Psoas muscle (tissue), 8 donors: ENCODE results near the gene ATOH8. TPM values are rescaled to one million over a fixed set of nuclear protein-coding genes. Genes with fewer than 3 reads are reported as not detected.

Experiments used
- ATAC-seq, 4 donors: fragments of 200-7000 bp; cut with Tn5 transposase; one replicate each; pipeline ENCODE4 v1.9.1; 2020; ENCODE audit warnings: moderate library complexity in 3 of 4, mild to moderate bottlenecking in 2 of 4
- DNase-seq, 2 donors: peaks; one replicate each; pipeline ENCODE4 v3.0.0-alpha.2; 2020
- H3K27ac ChIP-seq: fragments of 200-600 bp; one replicate; pipeline ENCODE4 v1.8.0; 2022
- H3K27me3 ChIP-seq, 3 donors: fragments of 200-600 bp in 1 of 3; one replicate each; pipeline versions ENCODE4 v1.6.1 to v1.8.0; 2013 to 2022; ENCODE audit warnings: low read length in 2 of 3, mild to moderate bottlenecking in 2 of 3, moderate library complexity in 1 of 3; ENCODE audit not compliant: insufficient read depth in 3 of 3
- H3K36me3 ChIP-seq, 2 donors: fragments of 200-600 bp in 1 of 2; one replicate each; pipeline versions ENCODE4 v1.6.1 to v1.8.0; 2013 to 2022; ENCODE audit warnings: low read depth in 1 of 2, mild to moderate bottlenecking in 1 of 2, moderate library complexity in 1 of 2; ENCODE audit not compliant: insufficient read depth in 1 of 2
- H3K4me1 ChIP-seq: fragments of 200-600 bp; one replicate; pipeline ENCODE4 v1.8.0; 2022
- H3K4me3 ChIP-seq: fragments of 200-600 bp; one replicate; pipeline ENCODE4 v1.8.0; 2022; ENCODE audit warnings: mild to moderate bottlenecking
- H3K9me3 ChIP-seq: fragments of 200-600 bp; one replicate; pipeline ENCODE4 v1.8.0; 2022
- WGBS, 3 donors: extraction: QIAGEN DNeasy Blood & Tissue Kit; methylation state at CpG; one replicate each; pipeline versions ENCODE4 v1.1.6 to v1.1.7; 2013; 5-methylcytosine and 5-hydroxymethylcytosine counted together
- intact Hi-C, 2 donors: fragments of 100-400 bp; cut with DNase I; formaldehyde crosslinking; loops; one replicate each; pipeline versions ENCODE4 v1.11.0 to v1.14.2; 2022
- polyA plus RNA-seq, 3 donors: library from polyadenylated mRNA; stranded (reverse); fragments of 200-250 nt; gene quantifications; one replicate each; pipeline ENCODE4 v1.2.3, GENCODE V29; 2013
- total RNA-seq, 4 donors: library from RNA; stranded (reverse); fragmentation: NEBNext Ultra II Directional in 2 of 4; extraction: Animal tissue kit (Norgen Biotek cat#: 25700) in 2 of 4; gene quantifications; one replicate each; pipeline versions ENCODE4 v1.2.1 to v1.2.4, GENCODE V29; 2021 to 2023
- TF ChIP-seq, protein P1 (sequence below): fragments of 200-600 bp; IDR thresholded peaks from one replicate; pipeline ENCODE4 v1.8.0; 2022; ENCODE audit warnings: antibody characterized with exemption
- donor health status: healthy with polysubstance abuse.
- donor health status: DM: no; HTN: no; CAD: no; lungs with moderate emphysema.
- donor health status: Bipolar disorder and iron deficiency.
- donor health status: healthy.
- donor health status: DM: yes; HTN: yes; CAD: no.
- donor health status: DM: no; HTN: no; CAD: no.
- donor health status: DM: no; HTN: no; CAD: no.
- donor health status: DM: yes; HTN: yes; CAD: no.

ATOH8 gene
- total and polyA plus RNA-seq, 7 donors: 22.0 to 82.1 (median 59.4) TPM

- Histone ChIP-seq H3K27me3 (no peaks in the 10 kb centered on the region), H3K4me1 (peaks cover 63% of the 10 kb centered on the region), H3K36me3 (peaks cover 0 to 8% of the 10 kb centered on the region in 2 donors), H3K4me3 (no peak overlapping the region), H3K9me3 (no peaks in the 10 kb centered on the region), H3K27ac (peak overlapping the region; percentile 54)
- WGBS, 3 donors: 79 to 89% (median 79%) methylated on average over 12 of the region's 12 CpGs
- ATAC-seq (peak in 2 of 4 donors; percentile 10 to 64), DNase-seq (no peak)
- intact Hi-C loops: no loop called here
- TF ChIP-seq, protein P1, sequence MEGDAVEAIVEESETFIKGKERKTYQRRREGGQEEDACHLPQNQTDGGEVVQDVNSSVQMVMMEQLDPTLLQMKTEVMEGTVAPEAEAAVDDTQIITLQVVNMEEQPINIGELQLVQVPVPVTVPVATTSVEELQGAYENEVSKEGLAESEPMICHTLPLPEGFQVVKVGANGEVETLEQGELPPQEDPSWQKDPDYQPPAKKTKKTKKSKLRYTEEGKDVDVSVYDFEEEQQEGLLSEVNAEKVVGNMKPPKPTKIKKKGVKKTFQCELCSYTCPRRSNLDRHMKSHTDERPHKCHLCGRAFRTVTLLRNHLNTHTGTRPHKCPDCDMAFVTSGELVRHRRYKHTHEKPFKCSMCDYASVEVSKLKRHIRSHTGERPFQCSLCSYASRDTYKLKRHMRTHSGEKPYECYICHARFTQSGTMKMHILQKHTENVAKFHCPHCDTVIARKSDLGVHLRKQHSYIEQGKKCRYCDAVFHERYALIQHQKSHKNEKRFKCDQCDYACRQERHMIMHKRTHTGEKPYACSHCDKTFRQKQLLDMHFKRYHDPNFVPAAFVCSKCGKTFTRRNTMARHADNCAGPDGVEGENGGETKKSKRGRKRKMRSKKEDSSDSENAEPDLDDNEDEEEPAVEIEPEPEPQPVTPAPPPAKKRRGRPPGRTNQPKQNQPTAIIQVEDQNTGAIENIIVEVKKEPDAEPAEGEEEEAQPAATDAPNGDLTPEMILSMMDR: no peak
These were observed 26.0 kb downstream of the ATOH8 start for GRCh38 chr2:85779641-85780315.

- Histone ChIP-seq H3K27ac (peak overlapping the region; percentile 54), H3K4me1 (peaks cover 63% of the 10 kb centered on the region), H3K36me3 (peaks cover 0 to 8% of the 10 kb centered on the region in 2 donors), H3K9me3 (no peaks in the 10 kb centered on the region), H3K27me3 (no peaks in the 10 kb centered on the region), H3K4me3 (no peak overlapping the region)
- TF ChIP-seq, protein P1: no peak
- intact Hi-C loops: no loop called here
- WGBS, 3 donors: 43 to 49% (median 44%) methylated on average over 14 of the region's 14 CpGs
- DNase-seq: peak; percentile 51 to 89
- peak; percentile 36 to 90 (median 78) for ATAC-seq
These were observed 26.7 kb downstream of the ATOH8 start for GRCh38 chr2:85780316-85781012.

GRCh38 chr2:85781013-85781332 lies 27.2 kb downstream of the ATOH8 start:
- TF ChIP-seq, protein P1: no peak
- WGBS, 3 donors: 32 to 54% (median 33%) methylated on average over 5 of the region's 5 CpGs
- Histone ChIP-seq H3K27ac (peak overlapping the region; percentile 54), H3K9me3 (no peaks in the 10 kb centered on the region), H3K36me3 (peaks cover 0 to 8% of the 10 kb centered on the region in 2 donors), H3K4me1 (peaks cover 65% of the 10 kb centered on the region), H3K27me3 (no peaks in the 10 kb centered on the region), H3K4me3 (no peak overlapping the region)
- intact Hi-C loops: no loop called here
- no peak for ATAC-seq
- no peak for DNase-seq

DNA sequence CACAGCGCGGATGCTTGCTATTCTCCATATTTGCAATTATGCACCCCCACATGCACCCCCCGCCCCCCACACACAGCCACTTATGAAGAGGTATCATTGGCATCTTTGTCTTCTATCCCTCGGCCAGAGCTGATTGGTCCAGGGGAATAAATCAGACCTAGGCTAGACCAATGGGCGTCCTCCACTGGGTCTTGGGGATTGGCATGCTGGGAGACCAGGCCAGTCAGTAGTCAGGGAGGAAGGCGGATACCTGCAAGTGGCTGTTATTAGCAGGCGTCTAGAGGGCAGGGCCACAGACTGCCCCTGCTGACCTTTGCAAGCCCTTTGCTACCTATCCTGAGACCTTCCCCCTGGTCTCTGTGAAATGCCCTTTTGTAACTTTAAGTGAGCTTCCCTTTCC lies 30.0 kb downstream of the ATOH8 start:
- ATAC-seq (no peak), DNase-seq (no peak)
- Histone ChIP-seq H3K4me3 (no peak overlapping the region), H3K36me3 (peaks cover 0 to 20% of the 10 kb centered on the region in 2 donors), H3K27ac (no peak overlapping the region), H3K27me3 (no peaks in the 10 kb centered on the region), H3K9me3 (no peaks in the 10 kb centered on the region), H3K4me1 (peaks cover 43% of the 10 kb centered on the region)
- intact Hi-C loops: no loop called here
- TF ChIP-seq, protein P1: no peak
- 95 to 99% (median 97%) methylated on average over 7 of the region's 7 CpGs for WGBS, 3 donors
